SK-N-SH treated with all-trans-retinoic acid at 6 μM for 48 hours (cell line): ENCODE measurements around the gene PPFIA1.

Experiments
- ATAC-seq: fragments of 200-7000 bp; cut with Tn5 transposase; 3 replicates; pipeline ENCODE4 v1.9.1; 2020; ENCODE audit warnings: mild to moderate bottlenecking, moderate library complexity
- ARNTL ChIP-seq: fragments of 450-650 bp; formaldehyde crosslinking; IDR thresholded peaks from 2 replicates; pipeline ENCODE4 v1.5.0; 2020; ENCODE audit warnings: low read depth, mild to moderate bottlenecking, moderate library complexity, borderline replicate concordance
- BACH2 ChIP-seq: fragments of 250-450 bp; sonication (Bioruptor Pico); IDR thresholded peaks from 2 replicates; pipeline ENCODE4 v1.9.0; 2021; ENCODE audit warnings: mild to moderate bottlenecking, borderline replicate concordance
- CREB5 ChIP-seq: fragments of 250-450 bp; sonication (Bioruptor Pico); IDR thresholded peaks from 2 replicates; pipeline ENCODE4 v1.5.1; 2020; ENCODE audit warnings: low read depth, mild to moderate bottlenecking, moderate library complexity
- CSDC2 ChIP-seq: fragments of 250-450 bp; sonication (Bioruptor Pico); IDR thresholded peaks from 2 replicates; pipeline ENCODE4 v1.5.0; 2020; ENCODE audit warnings: mild to moderate bottlenecking, moderate library complexity
- ESRRG ChIP-seq: fragments of 250-450 bp; sonication (Bioruptor Pico); IDR thresholded peaks from 2 replicates; pipeline ENCODE4 v1.6.1; 2021; ENCODE audit warnings: mild to moderate bottlenecking
- GLIS3 ChIP-seq: fragments of 250-450 bp; sonication (Bioruptor Pico); IDR thresholded peaks from 2 replicates; pipeline ENCODE4 v1.5.0; 2020; ENCODE audit warnings: mild to moderate bottlenecking, moderate library complexity
- OSR1 ChIP-seq: fragments of 250-450 bp; sonication (Bioruptor Pico); IDR thresholded peaks from 2 replicates; pipeline ENCODE4 v1.8.0; 2022; ENCODE audit warnings: moderate library complexity, mild to moderate bottlenecking, inconsistent platforms
- TCF4 ChIP-seq: fragments of 250-450 bp; sonication (Bioruptor Pico); IDR thresholded peaks from 2 replicates; pipeline ENCODE4 v1.8.0; 2021; ENCODE audit warnings: mild to moderate bottlenecking, moderate library complexity, borderline replicate concordance
- TOX ChIP-seq: fragments of 250-450 bp; sonication (Bioruptor Pico); IDR thresholded peaks from 2 replicates; pipeline ENCODE4 v1.8.0; 2021; ENCODE audit warnings: mild to moderate bottlenecking, moderate library complexity, borderline replicate concordance
- TSHZ2 ChIP-seq: fragments of 250-450 bp; sonication (Bioruptor Pico); IDR thresholded peaks from 2 replicates; pipeline ENCODE4 v1.5.0; 2020; ENCODE audit warnings: mild to moderate bottlenecking, moderate library complexity
- ZC3H10 ChIP-seq: fragments of 250-450 bp; sonication (Bioruptor Pico); IDR thresholded peaks from 2 replicates; pipeline ENCODE4 v1.5.1; 2021; ENCODE audit warnings: mild to moderate bottlenecking, moderate library complexity
- ZFP3 ChIP-seq: fragments of 250-450 bp; sonication (Bioruptor Pico); IDR thresholded peaks from 2 replicates; pipeline ENCODE4 v1.5.0; 2020; ENCODE audit warnings: mild to moderate bottlenecking, moderate library complexity
- ZFP30 ChIP-seq: fragments of 450-650 bp; formaldehyde crosslinking; IDR thresholded peaks from 2 replicates; pipeline ENCODE4 v1.5.0; 2022; ENCODE audit warnings: mild to moderate bottlenecking, moderate library complexity
- ZNF70 ChIP-seq: fragments of 450-650 bp; formaldehyde crosslinking; IDR thresholded peaks from 2 replicates; pipeline ENCODE4 v1.5.0; 2020; ENCODE audit warnings: mild to moderate bottlenecking, moderate library complexity
- TF ChIP-seq, protein P1 (sequence below): fragments of 250-450 bp; sonication (Bioruptor Pico); IDR thresholded peaks from 2 replicates; pipeline ENCODE4 v1.8.0; 2020; ENCODE audit warnings: mild to moderate bottlenecking, moderate library complexity, borderline replicate concordance
- TF ChIP-seq, protein P2 (sequence below): fragments of 250-450 bp; sonication (Bioruptor Pico); IDR thresholded peaks from 2 replicates; pipeline ENCODE4 v1.8.0; 2021; ENCODE audit warnings: low read depth, mild to moderate bottlenecking, moderate library complexity, borderline replicate concordance
- TF ChIP-seq, protein P3 (sequence below): fragments of 250-450 bp; sonication (Bioruptor Pico); IDR thresholded peaks from 2 replicates; pipeline ENCODE4 v1.5.1; 2021; ENCODE audit warnings: mild to moderate bottlenecking, moderate library complexity

Gene PPFIA1

GRCh38 chr11:70360211-70360610 lies 89.7 kb downstream of the PPFIA1 start (continued):
- TF ChIP-seq GLIS3 (no peak), OSR1 (CRISPR knock-in tag) (no peak), ZFP3 (CRISPR knock-in tag) (no peak), TOX (CRISPR knock-in tag) (no peak), BACH2 (no peak)
- TF ChIP-seq, all 23 proteins: peak for 0

GRCh38 chr11:70364178-70364577 lies 93.7 kb downstream of the PPFIA1 start:
- TF ChIP-seq ESRRG (CRISPR knock-in tag) (no peak), GLIS3 (no peak), BACH2 (no peak), TSHZ2 (CRISPR knock-in tag) (no peak), CSDC2 (no peak), OSR1 (CRISPR knock-in tag) (no peak), ARNTL (CRISPR knock-in tag) (no peak), TCF4 (no peak), ZFP30 (CRISPR knock-in tag) (no peak), CREB5 (CRISPR knock-in tag) (no peak), ZC3H10 (CRISPR knock-in tag) (no peak), TOX (CRISPR knock-in tag) (no peak)
- TF ChIP-seq, protein P1, sequence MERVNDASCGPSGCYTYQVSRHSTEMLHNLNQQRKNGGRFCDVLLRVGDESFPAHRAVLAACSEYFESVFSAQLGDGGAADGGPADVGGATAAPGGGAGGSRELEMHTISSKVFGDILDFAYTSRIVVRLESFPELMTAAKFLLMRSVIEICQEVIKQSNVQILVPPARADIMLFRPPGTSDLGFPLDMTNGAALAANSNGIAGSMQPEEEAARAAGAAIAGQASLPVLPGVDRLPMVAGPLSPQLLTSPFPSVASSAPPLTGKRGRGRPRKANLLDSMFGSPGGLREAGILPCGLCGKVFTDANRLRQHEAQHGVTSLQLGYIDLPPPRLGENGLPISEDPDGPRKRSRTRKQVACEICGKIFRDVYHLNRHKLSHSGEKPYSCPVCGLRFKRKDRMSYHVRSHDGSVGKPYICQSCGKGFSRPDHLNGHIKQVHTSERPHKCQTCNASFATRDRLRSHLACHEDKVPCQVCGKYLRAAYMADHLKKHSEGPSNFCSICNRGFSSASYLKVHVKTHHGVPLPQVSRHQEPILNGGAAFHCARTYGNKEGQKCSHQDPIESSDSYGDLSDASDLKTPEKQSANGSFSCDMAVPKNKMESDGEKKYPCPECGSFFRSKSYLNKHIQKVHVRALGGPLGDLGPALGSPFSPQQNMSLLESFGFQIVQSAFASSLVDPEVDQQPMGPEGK (CRISPR knock-in tag), result no peak
- TF ChIP-seq, protein P2, sequence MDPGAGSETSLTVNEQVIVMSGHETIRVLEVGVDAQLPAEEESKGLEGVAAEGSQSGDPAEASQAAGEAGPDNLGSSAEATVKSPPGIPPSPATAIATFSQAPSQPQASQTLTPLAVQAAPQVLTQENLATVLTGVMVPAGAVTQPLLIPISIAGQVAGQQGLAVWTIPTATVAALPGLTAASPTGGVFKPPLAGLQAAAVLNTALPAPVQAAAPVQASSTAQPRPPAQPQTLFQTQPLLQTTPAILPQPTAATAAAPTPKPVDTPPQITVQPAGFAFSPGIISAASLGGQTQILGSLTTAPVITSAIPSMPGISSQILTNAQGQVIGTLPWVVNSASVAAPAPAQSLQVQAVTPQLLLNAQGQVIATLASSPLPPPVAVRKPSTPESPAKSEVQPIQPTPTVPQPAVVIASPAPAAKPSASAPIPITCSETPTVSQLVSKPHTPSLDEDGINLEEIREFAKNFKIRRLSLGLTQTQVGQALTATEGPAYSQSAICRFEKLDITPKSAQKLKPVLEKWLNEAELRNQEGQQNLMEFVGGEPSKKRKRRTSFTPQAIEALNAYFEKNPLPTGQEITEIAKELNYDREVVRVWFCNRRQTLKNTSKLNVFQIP, result no peak
- TF ChIP-seq, protein P3, sequence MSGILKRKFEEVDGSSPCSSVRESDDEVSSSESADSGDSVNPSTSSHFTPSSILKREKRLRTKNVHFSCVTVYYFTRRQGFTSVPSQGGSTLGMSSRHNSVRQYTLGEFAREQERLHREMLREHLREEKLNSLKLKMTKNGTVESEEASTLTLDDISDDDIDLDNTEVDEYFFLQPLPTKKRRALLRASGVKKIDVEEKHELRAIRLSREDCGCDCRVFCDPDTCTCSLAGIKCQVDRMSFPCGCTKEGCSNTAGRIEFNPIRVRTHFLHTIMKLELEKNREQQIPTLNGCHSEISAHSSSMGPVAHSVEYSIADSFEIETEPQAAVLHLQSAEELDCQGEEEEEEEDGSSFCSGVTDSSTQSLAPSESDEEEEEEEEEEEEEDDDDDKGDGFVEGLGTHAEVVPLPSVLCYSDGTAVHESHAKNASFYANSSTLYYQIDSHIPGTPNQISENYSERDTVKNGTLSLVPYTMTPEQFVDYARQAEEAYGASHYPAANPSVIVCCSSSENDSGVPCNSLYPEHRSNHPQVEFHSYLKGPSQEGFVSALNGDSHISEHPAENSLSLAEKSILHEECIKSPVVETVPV (CRISPR knock-in tag), result no peak

DNA sequence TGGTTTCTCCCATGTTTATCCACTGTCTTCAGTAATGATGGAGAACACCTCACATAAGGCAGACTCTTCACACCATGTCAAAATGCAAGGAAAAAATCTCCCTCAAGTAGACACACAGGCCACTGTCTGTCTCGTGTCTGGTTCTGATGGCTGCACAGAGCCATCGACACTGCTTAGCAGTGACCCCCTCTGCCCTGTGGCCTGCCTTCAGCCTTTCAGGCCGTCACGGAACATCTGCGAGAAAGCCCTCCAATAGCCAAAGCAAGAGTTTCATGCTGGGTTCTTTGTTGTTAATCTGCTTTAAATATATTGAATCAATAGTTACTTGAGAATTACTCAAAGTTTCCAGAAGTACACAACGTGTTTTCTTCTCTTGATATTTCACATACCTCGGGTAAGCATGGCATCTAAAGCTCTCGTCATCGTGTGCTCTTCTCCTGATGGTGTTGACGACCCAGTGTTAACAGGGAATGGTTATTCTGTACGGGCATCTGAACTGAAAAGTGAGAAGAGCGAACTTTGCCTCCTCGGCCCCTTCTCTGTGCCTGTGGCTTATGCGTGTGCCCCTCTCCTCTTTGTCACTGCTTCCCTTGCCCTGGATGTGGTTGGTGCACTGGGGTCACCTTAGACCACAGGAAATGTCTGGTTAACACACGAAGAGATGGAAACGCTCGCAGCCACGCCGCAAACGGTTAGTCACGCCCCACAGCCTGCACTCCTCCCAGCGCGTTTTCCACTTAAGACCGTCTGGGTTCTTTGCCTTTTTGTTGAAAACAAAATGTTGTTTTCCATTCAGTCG lies 94.5 kb downstream of the PPFIA1 start:
- ATAC-seq, result no peak
- TF ChIP-seq CSDC2 (no peak), TOX (CRISPR knock-in tag) (no peak), CREB5 (CRISPR knock-in tag) (no peak), ZNF70 (no peak)

More at GRCh38 chr11:70364178-70364577, 93.7 kb downstream of the PPFIA1 start:
- ATAC-seq, result no peak
